ENCODE results near the gene SLC22A4.

The SLC22A4 gene

GRCh38 chr5:132262882-132263547 lies 31.2 kb upstream of the SLC22A4 start:
- peak; percentile 41 for DNase-seq

GRCh38 chr5:132263548-132264261 lies 30.5 kb upstream of the SLC22A4 start:
- DNase-seq, result peak; percentile 57

GRCh38 chr5:132264546-132265335 lies 29.5 kb upstream of the SLC22A4 start:
- DNase-seq, result peak; percentile 45

GRCh38 chr5:132265336-132266030 lies 28.7 kb upstream of the SLC22A4 start:
- DNase-seq, result peak; percentile 97

- peak; percentile 58 for DNase-seq
Observed at GRCh38 chr5:132266031-132266835, 28.0 kb upstream of the SLC22A4 start.

- DNase-seq, result peak; percentile 19
Observed at GRCh38 chr5:132266836-132267160, 27.4 kb upstream of the SLC22A4 start.

- DNase-seq, result no peak
Observed at GRCh38 chr5:132267166-132267739, 26.9 kb upstream of the SLC22A4 start.

GRCh38 chr5:132267931-132268768 lies 26.0 kb upstream of the SLC22A4 start:
- DNase-seq, result peak; percentile 45

GRCh38 chr5:132268769-132269551 lies 25.2 kb upstream of the SLC22A4 start:
- DNase-seq, result peak; percentile 59

GRCh38 chr5:132269635-132270334 lies 24.4 kb upstream of the SLC22A4 start:
- peak; percentile 43 for DNase-seq

- no peak for DNase-seq
Observed at GRCh38 chr5:132270335-132270665, 23.9 kb upstream of the SLC22A4 start.

- DNase-seq, result peak; percentile 47
Observed at GRCh38 chr5:132270706-132271105, 23.5 kb upstream of the SLC22A4 start.

- DNase-seq, result peak; percentile 57
Observed at GRCh38 chr5:132271251-132272246, 22.6 kb upstream of the SLC22A4 start.

GRCh38 chr5:132272311-132273210 lies 21.6 kb upstream of the SLC22A4 start:
- peak; percentile 91 for DNase-seq

- DNase-seq, result peak; percentile 17
Observed at GRCh38 chr5:132273631-132274030, 20.6 kb upstream of the SLC22A4 start.

- peak; percentile 46 for DNase-seq
Observed at GRCh38 chr5:132274050-132274792, 20.0 kb upstream of the SLC22A4 start.

Measured in islet precursor cell (in vitro differentiated cells).